Lower lobe of right lung (tissue), 2 donors: ENCODE data around the gene PCDHGA1. TPM values are rescaled to one million over a fixed set of nuclear protein-coding genes. Genes with fewer than 3 reads are reported as not detected.
A peak's percentile ranks its signal among the peaks of the same experiment; 100 is the strongest.

Experiments
- ATAC-seq, 2 donors: fragments of 200-7000 bp; cut with Tn5 transposase; one replicate each; pipeline ENCODE4 v1.9.1; 2020 to 2022; ENCODE audit warnings: mild to moderate bottlenecking in 2 of 2, moderate library complexity in 2 of 2
- DNase-seq: peaks from one replicate; pipeline ENCODE4 v3.0.0-alpha.2; 2020
- H3K27ac ChIP-seq: fragments of 200-600 bp; one replicate; pipeline ENCODE4 v1.8.0; 2022
- H3K27me3 ChIP-seq: fragments of 200-600 bp; one replicate; pipeline ENCODE4 v1.8.0; 2022; ENCODE audit warnings: low read depth
- H3K36me3 ChIP-seq: fragments of 200-600 bp; one replicate; pipeline ENCODE4 v1.8.0; 2022; ENCODE audit warnings: mild to moderate bottlenecking
- H3K4me1 ChIP-seq: fragments of 200-600 bp; one replicate; pipeline ENCODE4 v1.8.0; 2022
- H3K4me3 ChIP-seq: fragments of 200-600 bp; one replicate; pipeline ENCODE4 v1.8.0; 2022; ENCODE audit warnings: mild to moderate bottlenecking
- H3K9me3 ChIP-seq: fragments of 200-600 bp; one replicate; pipeline ENCODE4 v1.8.0; 2022
- intact Hi-C: fragments of 100-400 bp; cut with DNase I; formaldehyde crosslinking; loops from one replicate; pipeline ENCODE4 v1.11.0; 2022
- total RNA-seq: library from RNA; stranded (reverse); fragmentation: NEBNext Ultra II Directional; extraction: Animal tissue kit (Norgen Biotek cat#: 25700); gene quantifications from one replicate; pipeline ENCODE4 v1.2.1, GENCODE V29; 2021
- TF ChIP-seq, protein P1 (sequence below): fragments of 200-600 bp; IDR thresholded peaks from one replicate; pipeline ENCODE4 v1.8.0; 2022; ENCODE audit warnings: antibody characterized with exemption, mild to moderate bottlenecking
- donor health status: DM: no; HTN: yes; CAD: no; lungs with severe emphysema.

The PCDHGA1 gene
- total RNA-seq, 1 donor from 2014 or later: 0.53 TPM

DNA sequence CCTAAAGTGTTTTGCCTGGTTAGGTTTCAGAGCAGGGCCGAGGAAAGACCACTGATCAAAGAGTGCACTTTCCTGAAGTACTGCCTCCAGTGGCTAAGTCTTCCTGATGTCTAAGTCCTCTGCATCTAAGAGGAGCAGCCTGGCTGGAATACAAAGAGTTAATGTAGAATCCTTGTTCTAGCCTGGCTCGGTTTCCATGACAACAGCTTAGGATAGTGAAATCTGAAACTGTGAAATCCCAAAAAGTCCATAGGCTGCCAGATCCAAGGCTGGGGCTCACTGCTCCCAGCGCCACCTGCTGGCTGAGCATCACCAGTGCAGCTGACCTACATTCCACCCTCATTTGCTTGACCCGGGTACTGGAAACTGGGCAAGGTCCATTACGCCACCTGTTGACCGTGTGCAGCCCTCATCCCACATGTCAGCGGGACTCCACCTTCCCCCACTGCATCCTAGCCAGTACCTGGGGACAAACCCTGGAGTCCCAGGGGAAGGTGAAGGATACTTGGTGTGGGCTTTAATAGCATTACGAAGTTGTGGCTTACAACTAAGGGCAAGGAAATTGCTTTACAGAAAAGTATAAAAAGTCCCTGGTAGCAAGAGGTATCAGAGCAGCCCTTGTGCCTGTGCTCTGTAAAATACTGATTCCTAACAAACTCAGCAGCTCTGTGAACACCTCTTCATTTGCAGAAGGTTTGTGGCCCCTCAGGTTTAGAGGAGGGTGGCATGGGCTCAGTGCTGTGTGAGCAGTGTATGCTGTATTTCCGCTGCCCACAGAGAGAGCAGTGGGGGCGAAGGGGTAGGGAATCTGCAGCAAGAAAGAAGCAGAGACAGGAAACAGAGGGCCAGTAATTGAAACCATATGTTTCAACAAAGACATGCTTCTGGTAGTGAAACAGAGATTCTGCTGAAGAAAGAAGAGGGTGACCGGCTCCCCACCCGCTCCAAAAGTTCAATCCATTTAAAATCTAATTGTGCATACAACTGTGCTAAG is 194.6 kb downstream of the PCDHGA1 start:
- no peaks in the 10 kb centered on the region for H3K9me3 ChIP-seq
- peak; percentile 88 to 96 for ATAC-seq
- H3K36me3 ChIP-seq: peaks cover 81% of the 10 kb centered on the region
- peak; percentile 87 for DNase-seq
- H3K4me1 ChIP-seq: peaks cover 73% of the 10 kb centered on the region
- H3K27ac ChIP-seq: peak overlapping the region; percentile 72
- intact Hi-C loops: no loop called here
- TF ChIP-seq, protein P1, sequence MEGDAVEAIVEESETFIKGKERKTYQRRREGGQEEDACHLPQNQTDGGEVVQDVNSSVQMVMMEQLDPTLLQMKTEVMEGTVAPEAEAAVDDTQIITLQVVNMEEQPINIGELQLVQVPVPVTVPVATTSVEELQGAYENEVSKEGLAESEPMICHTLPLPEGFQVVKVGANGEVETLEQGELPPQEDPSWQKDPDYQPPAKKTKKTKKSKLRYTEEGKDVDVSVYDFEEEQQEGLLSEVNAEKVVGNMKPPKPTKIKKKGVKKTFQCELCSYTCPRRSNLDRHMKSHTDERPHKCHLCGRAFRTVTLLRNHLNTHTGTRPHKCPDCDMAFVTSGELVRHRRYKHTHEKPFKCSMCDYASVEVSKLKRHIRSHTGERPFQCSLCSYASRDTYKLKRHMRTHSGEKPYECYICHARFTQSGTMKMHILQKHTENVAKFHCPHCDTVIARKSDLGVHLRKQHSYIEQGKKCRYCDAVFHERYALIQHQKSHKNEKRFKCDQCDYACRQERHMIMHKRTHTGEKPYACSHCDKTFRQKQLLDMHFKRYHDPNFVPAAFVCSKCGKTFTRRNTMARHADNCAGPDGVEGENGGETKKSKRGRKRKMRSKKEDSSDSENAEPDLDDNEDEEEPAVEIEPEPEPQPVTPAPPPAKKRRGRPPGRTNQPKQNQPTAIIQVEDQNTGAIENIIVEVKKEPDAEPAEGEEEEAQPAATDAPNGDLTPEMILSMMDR: peak; percentile 99
- no peak overlapping the region for H3K4me3 ChIP-seq
- H3K27me3 ChIP-seq: no peaks in the 10 kb centered on the region

DNA sequence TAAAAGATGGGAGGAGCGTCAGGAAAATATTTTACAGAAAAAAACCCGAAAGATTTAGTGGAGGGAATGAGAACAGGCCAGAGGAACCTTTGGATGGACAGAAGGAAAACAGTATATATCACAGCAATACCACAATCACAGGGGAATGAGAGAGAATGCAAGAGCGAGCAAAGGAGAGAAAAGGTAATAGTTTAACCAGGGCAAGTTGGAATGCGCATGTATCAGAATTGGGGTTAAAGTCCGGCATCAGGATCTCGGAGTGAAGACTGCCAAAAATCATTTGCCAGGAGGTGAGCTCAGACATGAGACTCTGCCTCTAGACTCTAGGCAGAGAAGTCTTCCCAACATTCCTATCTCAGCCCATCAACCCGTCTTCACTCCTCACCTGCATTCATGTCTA is 195.3 kb downstream of the PCDHGA1 start:
- TF ChIP-seq, protein P1: no peak
- Histone ChIP-seq H3K36me3 (peaks cover 80% of the 10 kb centered on the region), H3K27me3 (no peaks in the 10 kb centered on the region), H3K9me3 (no peaks in the 10 kb centered on the region), H3K4me3 (no peak overlapping the region), H3K27ac (peak overlapping the region; percentile 72), H3K4me1 (peaks cover 66% of the 10 kb centered on the region)
- intact Hi-C loops: no loop called here
- no peak for DNase-seq
- ATAC-seq: no peak

DNA sequence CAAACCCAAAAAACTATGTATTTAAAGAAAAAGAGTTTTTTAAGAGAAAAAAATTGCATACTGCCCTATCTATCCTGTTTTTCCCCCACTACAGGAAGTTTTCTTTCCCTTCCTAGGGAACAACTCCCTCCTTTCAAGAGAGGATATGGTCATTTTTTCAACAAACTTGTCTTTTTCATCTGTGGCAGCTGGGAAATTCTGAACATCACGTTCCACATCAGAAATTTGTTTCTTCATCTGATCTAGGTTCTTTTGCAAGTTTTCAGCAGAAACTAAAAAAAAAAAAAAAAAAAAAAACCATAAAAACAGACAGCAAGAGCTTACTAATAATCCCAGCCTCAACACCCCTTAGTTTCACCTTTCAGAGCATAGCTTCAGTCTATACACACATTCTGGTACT is 197.1 kb downstream of the PCDHGA1 start:
- peaks cover 49% of the 10 kb centered on the region for H3K4me1 ChIP-seq

DNA sequence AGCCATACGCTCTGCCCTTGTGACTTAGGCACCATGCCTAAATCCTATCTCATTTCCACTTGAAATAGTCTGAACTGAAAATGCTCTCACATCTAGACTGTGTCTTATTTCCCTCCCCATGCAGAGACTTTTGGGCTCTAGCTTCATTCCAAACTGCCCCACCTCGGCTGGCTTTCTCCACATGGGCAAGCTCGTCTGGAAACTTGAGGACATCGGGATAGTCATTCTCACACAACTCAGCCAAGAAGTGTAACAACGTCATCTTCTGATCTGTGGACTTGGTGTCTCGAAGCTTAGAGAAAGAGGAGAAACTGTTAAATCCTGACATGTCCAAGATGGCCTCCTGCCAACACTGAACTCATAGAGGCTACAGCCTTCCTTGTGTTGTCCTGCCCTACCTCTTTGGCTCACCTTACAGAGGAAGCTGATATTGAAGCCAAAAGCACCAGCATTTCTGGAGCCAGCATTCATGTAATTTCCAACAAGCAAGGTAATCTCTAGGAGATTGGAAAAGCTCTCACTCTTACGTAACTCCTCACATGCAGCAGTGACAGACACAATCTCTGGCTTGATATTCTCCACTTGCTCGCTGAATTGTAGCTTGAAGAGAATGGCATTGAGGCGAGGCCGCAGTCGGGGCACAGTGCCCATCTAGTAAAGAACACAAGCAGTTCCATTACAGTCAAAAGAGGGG is 198.1 kb downstream of the PCDHGA1 start:
- intact Hi-C loops: no loop called here
- Histone ChIP-seq H3K27ac (peak overlapping the region; percentile 73), H3K4me1 (peaks cover 38% of the 10 kb centered on the region), H3K27me3 (no peaks in the 10 kb centered on the region), H3K4me3 (no peak overlapping the region), H3K36me3 (peaks cover 85% of the 10 kb centered on the region), H3K9me3 (no peaks in the 10 kb centered on the region)
- no peak for ATAC-seq
- no peak for DNase-seq
- TF ChIP-seq, protein P1: no peak

More for the DNA sequence above, 197.1 kb downstream of the PCDHGA1 start:
- peak overlapping the region; percentile 73 for H3K27ac ChIP-seq
- H3K27me3 ChIP-seq: no peaks in the 10 kb centered on the region
- no peaks in the 10 kb centered on the region for H3K9me3 ChIP-seq
- H3K4me3 ChIP-seq: no peak overlapping the region
- TF ChIP-seq, protein P1: no peak
- DNase-seq (no peak), ATAC-seq (no peak)
- intact Hi-C loops: no loop called here
- H3K36me3 ChIP-seq: peaks cover 85% of the 10 kb centered on the region

DNA sequence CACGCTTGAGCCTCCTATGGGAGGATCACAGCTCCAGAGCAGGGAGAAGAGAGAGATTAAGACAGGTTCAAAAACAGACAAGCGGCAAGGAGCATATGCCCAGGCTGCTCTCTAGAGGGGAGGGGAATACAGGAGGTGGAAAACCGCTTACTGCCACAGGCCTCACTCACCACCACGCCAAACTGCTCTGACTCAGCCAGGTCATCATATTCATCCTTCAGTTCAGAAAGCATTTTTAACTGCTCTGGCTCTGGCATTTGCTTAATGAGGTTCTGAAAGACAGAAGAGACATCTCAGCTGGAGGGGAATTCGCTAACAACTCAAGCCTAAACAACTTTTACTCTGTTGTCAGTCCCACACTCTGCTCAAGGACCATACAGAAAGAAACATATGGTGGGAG is 198.7 kb downstream of the PCDHGA1 start:
- Histone ChIP-seq H3K27ac (peak overlapping the region; percentile 73), H3K4me1 (peaks cover 37% of the 10 kb centered on the region), H3K36me3 (peaks cover 85% of the 10 kb centered on the region), H3K9me3 (no peaks in the 10 kb centered on the region), H3K27me3 (no peaks in the 10 kb centered on the region), H3K4me3 (no peak overlapping the region)
- TF ChIP-seq, protein P1: no peak
- DNase-seq (no peak), ATAC-seq (peak; percentile 7 to 40)
- intact Hi-C loops: no loop called here
